Panc1 (cell line): ENCODE results near the gene CCDC171. TPM values are rescaled to one million over a fixed set of nuclear protein-coding genes. Genes with fewer than 3 reads are reported as not detected.
"Not testable (repeated sequence)": the region's sequence is repeated elsewhere in the genome, so short reads cannot be mapped to it uniquely, and the experiment has no call there.

ENCODE experiments used
- ATAC-seq: fragments of 200-7000 bp; cut with Tn5 transposase; 2 replicates; pipeline ENCODE4 v1.9.1; 2020; ENCODE audit warnings: mild to moderate bottlenecking, moderate library complexity
- BruUV-seq: library from RNA; stranded (reverse); fragments of 400-500 nt; replicated peaks from 2 replicates; lab custom pipeline; 2021; lab: Mats Ljungman, UMichigan
- CTCF ChIA-PET: fragments of 300-600 bp; sonication (Branson Sonifier 250); formaldehyde crosslinking; loops from one replicate; lab custom pipeline; 2022; ENCODE audit warnings: antibody characterized with exemption; lab: Charles Lee
- POLR2A ChIA-PET: fragments of 300-600 bp; sonication (Branson Sonifier 250); formaldehyde crosslinking; loops from one replicate; lab custom pipeline; 2022; ENCODE audit warnings: antibody characterized with exemption; lab: Charles Lee
- DNase-seq: peaks from one replicate; pipeline ENCODE4 v3.0.0-alpha.2; 2010; ENCODE audit warnings: low read depth, low spot score
- H3K27ac ChIP-seq: 2 replicates; pipeline ENCODE4 v1.5.1; 2011; ENCODE audit warnings: mild to moderate bottlenecking, low read length, inconsistent platforms
- H3K27me3 ChIP-seq: fragments of 200-500 bp; sonication (Bioruptor generic); 2 replicates; pipeline ENCODE4 v1.6.0; 2014; ENCODE audit warnings: low read length, inconsistent platforms; ENCODE audit not compliant: control insufficient read depth, insufficient read depth
- H3K36me3 ChIP-seq: fragments of 200-500 bp; sonication (Bioruptor generic); 2 replicates; pipeline ENCODE4 v1.5.1; 2014; ENCODE audit warnings: inconsistent platforms, mild to moderate bottlenecking, low read length, moderate library complexity; ENCODE audit not compliant: control insufficient read depth, insufficient read depth
- H3K4me1 ChIP-seq: 2 replicates; pipeline ENCODE4 v1.5.1; 2011; ENCODE audit warnings: inconsistent platforms, mild to moderate bottlenecking, low read length, moderate library complexity; ENCODE audit not compliant: control insufficient read depth, insufficient read depth
- H3K4me3 ChIP-seq, 2 experiments: 2 replicates each; pipeline ENCODE4 v1.5.1; 2011 to 2012; ENCODE audit warnings: low read depth in 2 of 2, low read length in 2 of 2, mild to moderate bottlenecking in 2 of 2, inconsistent platforms in 1 of 2, moderate library complexity in 1 of 2
- H3K9me3 ChIP-seq: fragments of 200-500 bp; sonication (Bioruptor generic); 2 replicates; pipeline ENCODE4 v1.5.1; 2014; ENCODE audit warnings: low read depth, mild to moderate bottlenecking, inconsistent platforms, low read length, moderate library complexity; ENCODE audit not compliant: control insufficient read depth, insufficient read depth
- POLR2AphosphoS5 ChIP-seq: IDR thresholded peaks from 2 replicates; pipeline ENCODE4 v1.6.1; 2012; ENCODE audit warnings: mild to moderate bottlenecking, low read depth, low read length, moderate library complexity
- SIN3A ChIP-seq: IDR thresholded peaks from 2 replicates; pipeline ENCODE4 v1.6.1; 2012; ENCODE audit warnings: low read depth, mild to moderate bottlenecking, low read length, moderate library complexity, borderline replicate concordance; ENCODE audit not compliant: insufficient read depth
- TCF7L2 ChIP-seq: IDR thresholded peaks from 2 replicates; pipeline ENCODE4 v1.6.1; 2011; ENCODE audit warnings: mild to moderate bottlenecking, low read depth, low read length, inconsistent platforms
- in situ Hi-C: cut with HindIII; loops from 2 replicates; pipeline ENCODE4 v1.10.0; 2016; ENCODE audit warnings: low sequenced_read_pairs, low pct_unique_long_range_greater_than_20kb
- intact Hi-C: fragments of 100-400 bp; cut with micrococcal nuclease; formaldehyde crosslinking; loops from one replicate; pipeline ENCODE4 v1.10.0; 2022; ENCODE audit not compliant: unreplicated experiment
- total RNA-seq: library from RNA; stranded (reverse); gene quantifications from one replicate; pipeline ENCODE4 v1.2.1, GENCODE V29; 2021; ENCODE audit not compliant: unreplicated experiment
- TF ChIP-seq, protein P1 (sequence below): fragments of 450-650 bp; IDR thresholded peaks from 2 replicates; pipeline ENCODE4 v1.5.1; 2017; ENCODE audit warnings: mild to moderate bottlenecking
- TF ChIP-seq, protein P2 (sequence below), 2 experiments: IDR thresholded peaks; 2 replicates each; pipeline ENCODE4 v1.6.1; 2011 to 2012; ENCODE audit warnings: low read depth in 2 of 2, control low read depth in 1 of 2, low read length in 1 of 2, mild to moderate bottlenecking in 1 of 2, moderate library complexity in 1 of 2; ENCODE audit not compliant: insufficient read depth in 1 of 2

CCDC171 gene
- total RNA-seq, 1 experiment from 2014 or later: 1.5 TPM

DNA sequence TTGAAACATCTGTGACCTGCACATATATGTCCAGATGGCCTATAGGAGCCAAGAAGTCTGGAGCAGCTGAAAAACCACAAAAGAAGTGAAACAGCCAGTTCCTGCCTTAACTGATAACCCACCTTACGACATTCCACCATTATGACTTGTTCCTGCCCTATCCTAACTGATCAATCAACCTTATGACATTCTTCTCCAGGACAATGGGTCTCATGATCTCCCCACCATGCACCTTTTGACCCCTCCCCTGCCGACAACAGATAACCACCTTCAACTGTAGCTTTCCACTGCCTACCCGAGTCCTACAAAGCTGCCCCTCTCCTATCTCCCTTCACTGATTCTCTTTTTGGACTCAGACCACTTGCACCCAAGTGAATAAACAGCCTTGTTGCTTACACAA lies 233.8 kb downstream of the CCDC171 start:
- in situ Hi-C loops (no loop called here), intact Hi-C loops (loop anchor here (10.0 kb wide), 1 partner anchor 62 kb away; no protein-coding TSS in a partner anchor)
- ATAC-seq (no peak), DNase-seq (no peak)
- BruUV-seq: no TSS peak
- no peak overlapping the region for H3K27ac ChIP-seq
- H3K36me3 ChIP-seq: no peaks in the 10 kb centered on the region
- H3K4me3 ChIP-seq: no peak overlapping the region
- no peaks in the 10 kb centered on the region for H3K27me3 ChIP-seq
- H3K4me1 ChIP-seq: no peaks in the 10 kb centered on the region
- TF ChIP-seq POLR2AphosphoS5: no peak
- no peak for TF ChIP-seq TCF7L2
- TF ChIP-seq, protein P1, sequence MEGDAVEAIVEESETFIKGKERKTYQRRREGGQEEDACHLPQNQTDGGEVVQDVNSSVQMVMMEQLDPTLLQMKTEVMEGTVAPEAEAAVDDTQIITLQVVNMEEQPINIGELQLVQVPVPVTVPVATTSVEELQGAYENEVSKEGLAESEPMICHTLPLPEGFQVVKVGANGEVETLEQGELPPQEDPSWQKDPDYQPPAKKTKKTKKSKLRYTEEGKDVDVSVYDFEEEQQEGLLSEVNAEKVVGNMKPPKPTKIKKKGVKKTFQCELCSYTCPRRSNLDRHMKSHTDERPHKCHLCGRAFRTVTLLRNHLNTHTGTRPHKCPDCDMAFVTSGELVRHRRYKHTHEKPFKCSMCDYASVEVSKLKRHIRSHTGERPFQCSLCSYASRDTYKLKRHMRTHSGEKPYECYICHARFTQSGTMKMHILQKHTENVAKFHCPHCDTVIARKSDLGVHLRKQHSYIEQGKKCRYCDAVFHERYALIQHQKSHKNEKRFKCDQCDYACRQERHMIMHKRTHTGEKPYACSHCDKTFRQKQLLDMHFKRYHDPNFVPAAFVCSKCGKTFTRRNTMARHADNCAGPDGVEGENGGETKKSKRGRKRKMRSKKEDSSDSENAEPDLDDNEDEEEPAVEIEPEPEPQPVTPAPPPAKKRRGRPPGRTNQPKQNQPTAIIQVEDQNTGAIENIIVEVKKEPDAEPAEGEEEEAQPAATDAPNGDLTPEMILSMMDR: no peak
- no peak for TF ChIP-seq SIN3A
- TF ChIP-seq, protein P2, sequence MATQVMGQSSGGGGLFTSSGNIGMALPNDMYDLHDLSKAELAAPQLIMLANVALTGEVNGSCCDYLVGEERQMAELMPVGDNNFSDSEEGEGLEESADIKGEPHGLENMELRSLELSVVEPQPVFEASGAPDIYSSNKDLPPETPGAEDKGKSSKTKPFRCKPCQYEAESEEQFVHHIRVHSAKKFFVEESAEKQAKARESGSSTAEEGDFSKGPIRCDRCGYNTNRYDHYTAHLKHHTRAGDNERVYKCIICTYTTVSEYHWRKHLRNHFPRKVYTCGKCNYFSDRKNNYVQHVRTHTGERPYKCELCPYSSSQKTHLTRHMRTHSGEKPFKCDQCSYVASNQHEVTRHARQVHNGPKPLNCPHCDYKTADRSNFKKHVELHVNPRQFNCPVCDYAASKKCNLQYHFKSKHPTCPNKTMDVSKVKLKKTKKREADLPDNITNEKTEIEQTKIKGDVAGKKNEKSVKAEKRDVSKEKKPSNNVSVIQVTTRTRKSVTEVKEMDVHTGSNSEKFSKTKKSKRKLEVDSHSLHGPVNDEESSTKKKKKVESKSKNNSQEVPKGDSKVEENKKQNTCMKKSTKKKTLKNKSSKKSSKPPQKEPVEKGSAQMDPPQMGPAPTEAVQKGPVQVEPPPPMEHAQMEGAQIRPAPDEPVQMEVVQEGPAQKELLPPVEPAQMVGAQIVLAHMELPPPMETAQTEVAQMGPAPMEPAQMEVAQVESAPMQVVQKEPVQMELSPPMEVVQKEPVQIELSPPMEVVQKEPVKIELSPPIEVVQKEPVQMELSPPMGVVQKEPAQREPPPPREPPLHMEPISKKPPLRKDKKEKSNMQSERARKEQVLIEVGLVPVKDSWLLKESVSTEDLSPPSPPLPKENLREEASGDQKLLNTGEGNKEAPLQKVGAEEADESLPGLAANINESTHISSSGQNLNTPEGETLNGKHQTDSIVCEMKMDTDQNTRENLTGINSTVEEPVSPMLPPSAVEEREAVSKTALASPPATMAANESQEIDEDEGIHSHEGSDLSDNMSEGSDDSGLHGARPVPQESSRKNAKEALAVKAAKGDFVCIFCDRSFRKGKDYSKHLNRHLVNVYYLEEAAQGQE (IDR thresholded peaks at IDR 0.05; ENCODE audit: insufficient read depth in 1 of 2, low read depth in 2 of 2, low read length in 1 of 2): no peak
- POLR2A ChIA-PET: no interaction called here
- CTCF ChIA-PET: no interaction called here
- H3K9me3 ChIP-seq: no peaks in the 10 kb centered on the region

DNA sequence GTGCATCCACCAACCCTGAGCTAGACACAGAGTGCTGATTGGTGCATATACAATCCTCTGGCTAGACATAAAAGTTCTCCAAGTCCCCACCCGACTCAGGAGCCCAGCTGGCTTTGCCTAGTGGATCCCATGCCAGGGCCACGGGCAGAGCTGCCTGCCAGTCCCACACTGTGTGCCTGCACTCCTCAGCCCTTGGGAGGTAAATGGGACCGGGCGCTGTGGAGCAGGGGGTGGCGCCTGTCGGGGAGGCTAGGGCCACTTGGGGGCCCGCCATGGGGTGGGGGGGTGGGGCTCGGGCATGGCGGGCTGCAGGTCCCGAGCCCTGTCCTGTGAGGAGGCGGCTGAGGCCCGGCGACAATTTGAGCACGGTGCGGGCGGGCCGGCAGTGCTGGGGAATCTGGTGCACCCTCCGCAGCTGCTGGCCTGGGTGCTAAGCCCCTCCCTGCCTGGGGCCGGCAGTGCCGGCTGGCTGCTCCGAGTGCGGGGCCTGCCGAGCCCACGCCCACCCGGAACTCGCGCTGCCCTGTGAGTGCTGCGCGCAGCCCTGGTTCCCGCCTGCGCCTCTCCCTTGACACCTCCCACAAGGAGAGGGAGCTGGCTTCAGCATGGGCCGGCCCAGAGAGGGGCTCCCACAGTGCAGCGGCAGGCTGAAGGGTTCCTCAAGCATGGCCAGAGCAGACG lies 257.5 kb downstream of the CCDC171 start:
- BruUV-seq, CTCF ChIA-PET, ATAC-seq: not testable (repeated sequence)

DNA sequence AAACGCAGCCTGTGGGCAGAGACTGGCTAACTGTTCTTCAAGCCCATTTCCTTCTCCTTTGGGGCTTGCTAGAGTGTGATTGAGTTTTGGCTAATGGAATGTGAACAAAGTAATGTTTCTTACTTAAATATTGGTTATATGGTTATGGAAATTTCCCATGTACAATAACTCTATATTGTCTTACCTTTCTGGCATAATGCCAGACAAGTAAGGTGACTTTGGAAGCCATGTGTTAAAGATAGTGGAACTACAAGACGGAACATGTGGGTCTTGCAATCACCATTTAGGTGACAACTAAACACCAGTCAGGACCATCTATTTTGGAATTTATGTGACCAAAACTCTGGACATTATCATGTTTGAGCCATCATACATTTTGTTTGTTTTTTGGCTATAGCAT lies 260.2 kb downstream of the CCDC171 start:
- in situ Hi-C loops (no loop called here), intact Hi-C loops (no loop called here)
- Histone ChIP-seq H3K4me3 (no peak overlapping the region), H3K4me1 (no peaks in the 10 kb centered on the region), H3K27ac (no peak overlapping the region), H3K9me3 (no peaks in the 10 kb centered on the region), H3K36me3 (no peaks in the 10 kb centered on the region), H3K27me3 (no peaks in the 10 kb centered on the region)
- no TSS peak for BruUV-seq
- no peak for DNase-seq
- ChIA-PET POLR2A (interaction anchor here (0.5 kb wide), 1 partner anchor 1009 kb away, joined by 9 read pairs; no protein-coding TSS in a partner anchor), CTCF (no interaction called here)
- TF ChIP-seq POLR2AphosphoS5 (no peak), SIN3A (no peak), TCF7L2 (no peak)
- TF ChIP-seq, protein P1: no peak
- ATAC-seq: no peak

More for the DNA sequence above, 257.5 kb downstream of the CCDC171 start:
- H3K27ac ChIP-seq, H3K36me3 ChIP-seq, H3K9me3 ChIP-seq, H3K4me1 ChIP-seq, in situ Hi-C loops, H3K4me3 ChIP-seq, intact Hi-C loops, H3K27me3 ChIP-seq, POLR2A ChIA-PET, DNase-seq: not testable (repeated sequence)
